H1 (cell line): ENCODE results near the gene STX7.

Experiments
- BCL11A ChIP-seq, 2 experiments: IDR thresholded peaks; one replicate each; pipeline ENCODE4 v1.6.1; 2011; ENCODE audit warnings: low read depth in 2 of 2, low read length in 2 of 2, mild to moderate bottlenecking in 2 of 2
- CBX5 ChIP-seq: fragments of 300-800, 300-1000 bp; sonication (generic); IDR thresholded peaks from 2 replicates; pipeline ENCODE4 v1.7.1; 2016; ENCODE audit warnings: antibody characterized with exemption, low read length, low read depth
- CHD1 ChIP-seq: IDR thresholded peaks from 2 replicates; pipeline ENCODE4 v1.6.1; 2012; ENCODE audit warnings: low read depth, low read length, improper control_type of control experiment
- EP300 ChIP-seq, 2 experiments: IDR thresholded peaks; 1 replicate in 1 of 2; 2 replicates in 1 of 2; pipeline ENCODE4 v1.6.1; 2011 to 2012; ENCODE audit warnings: low read depth in 2 of 2, low read length in 2 of 2, mild to moderate bottlenecking in 2 of 2, borderline replicate concordance in 1 of 2, inconsistent platforms in 1 of 2, moderate library complexity in 1 of 2
- EZH2 ChIP-seq: fragments of 200-600 bp; sonication (generic); IDR thresholded peaks from 2 replicates; pipeline ENCODE4 v1.7.1; 2012; ENCODE audit warnings: low read depth, mild to moderate bottlenecking, moderate library complexity, low read length, inconsistent platforms; ENCODE audit not compliant: severe bottlenecking
- TF ChIP-seq, protein P1 (sequence below), 3 experiments: IDR thresholded peaks; 1 replicate in 2 of 3; 2 replicates in 1 of 3; pipeline versions ENCODE4 v1.5.1 to v1.6.1; 2011; ENCODE audit warnings: low read length in 3 of 3, mild to moderate bottlenecking in 3 of 3, inconsistent platforms in 2 of 3, low read depth in 1 of 3, moderate library complexity in 1 of 3; ENCODE audit not compliant: insufficient read depth in 1 of 3; ENCODE audit errors: control extremely low read depth in 1 of 3
- TF ChIP-seq, protein P2 (sequence below): IDR thresholded peaks from 2 replicates; pipeline ENCODE4 v1.6.1; 2012; ENCODE audit warnings: inconsistent platforms

DNA sequence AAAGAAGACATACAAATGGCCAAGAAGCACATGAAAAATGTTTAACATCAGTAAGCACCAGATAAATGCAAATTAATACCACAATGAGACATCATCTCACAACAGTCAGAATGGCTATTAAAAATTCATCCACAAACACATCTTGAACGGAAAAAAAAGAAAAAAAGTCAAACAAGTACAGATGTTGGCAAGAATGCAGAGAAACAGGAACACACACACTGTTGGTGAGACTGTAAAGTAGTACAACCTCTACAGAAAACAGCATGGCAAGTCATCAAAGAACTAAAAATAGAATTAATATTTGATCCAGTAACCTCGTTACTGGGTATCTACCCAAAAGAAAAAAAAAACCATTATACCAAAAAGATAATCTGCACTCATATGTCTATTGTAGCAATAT lies 6.5 kb downstream of the STX7 start:
- TF ChIP-seq, protein P1, sequence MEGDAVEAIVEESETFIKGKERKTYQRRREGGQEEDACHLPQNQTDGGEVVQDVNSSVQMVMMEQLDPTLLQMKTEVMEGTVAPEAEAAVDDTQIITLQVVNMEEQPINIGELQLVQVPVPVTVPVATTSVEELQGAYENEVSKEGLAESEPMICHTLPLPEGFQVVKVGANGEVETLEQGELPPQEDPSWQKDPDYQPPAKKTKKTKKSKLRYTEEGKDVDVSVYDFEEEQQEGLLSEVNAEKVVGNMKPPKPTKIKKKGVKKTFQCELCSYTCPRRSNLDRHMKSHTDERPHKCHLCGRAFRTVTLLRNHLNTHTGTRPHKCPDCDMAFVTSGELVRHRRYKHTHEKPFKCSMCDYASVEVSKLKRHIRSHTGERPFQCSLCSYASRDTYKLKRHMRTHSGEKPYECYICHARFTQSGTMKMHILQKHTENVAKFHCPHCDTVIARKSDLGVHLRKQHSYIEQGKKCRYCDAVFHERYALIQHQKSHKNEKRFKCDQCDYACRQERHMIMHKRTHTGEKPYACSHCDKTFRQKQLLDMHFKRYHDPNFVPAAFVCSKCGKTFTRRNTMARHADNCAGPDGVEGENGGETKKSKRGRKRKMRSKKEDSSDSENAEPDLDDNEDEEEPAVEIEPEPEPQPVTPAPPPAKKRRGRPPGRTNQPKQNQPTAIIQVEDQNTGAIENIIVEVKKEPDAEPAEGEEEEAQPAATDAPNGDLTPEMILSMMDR (IDR thresholded peaks at IDR 0.05; ENCODE audit: control extremely low read depth in 1 of 3, insufficient read depth in 1 of 3, low read depth in 1 of 3, low read length in 3 of 3) = no peak
- TF ChIP-seq EP300 (IDR thresholded peaks at IDR 0.05; ENCODE audit: borderline replicate concordance in 1 of 2, low read depth in 2 of 2, low read length in 2 of 2) = no peak
- TF ChIP-seq EZH2 = no peak
- TF ChIP-seq BCL11A (IDR thresholded peaks at IDR 0.05; ENCODE audit: low read depth in 2 of 2, low read length in 2 of 2) = no peak
- TF ChIP-seq, protein P2, sequence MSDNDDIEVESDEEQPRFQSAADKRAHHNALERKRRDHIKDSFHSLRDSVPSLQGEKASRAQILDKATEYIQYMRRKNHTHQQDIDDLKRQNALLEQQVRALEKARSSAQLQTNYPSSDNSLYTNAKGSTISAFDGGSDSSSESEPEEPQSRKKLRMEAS = no peak
- TF ChIP-seq CBX5 = no peak
- no peak for TF ChIP-seq CHD1
